GM12872 (cell line): ENCODE measurements around the gene LRP1B.

Experiments used
- TF ChIP-seq, protein P1 (sequence below): IDR thresholded peaks from 3 replicates; pipeline ENCODE4 v1.5.1; 2011; ENCODE audit warnings: low read depth, mild to moderate bottlenecking, low read length, moderate library complexity; ENCODE audit not compliant: insufficient read depth

LRP1B gene

DNA sequence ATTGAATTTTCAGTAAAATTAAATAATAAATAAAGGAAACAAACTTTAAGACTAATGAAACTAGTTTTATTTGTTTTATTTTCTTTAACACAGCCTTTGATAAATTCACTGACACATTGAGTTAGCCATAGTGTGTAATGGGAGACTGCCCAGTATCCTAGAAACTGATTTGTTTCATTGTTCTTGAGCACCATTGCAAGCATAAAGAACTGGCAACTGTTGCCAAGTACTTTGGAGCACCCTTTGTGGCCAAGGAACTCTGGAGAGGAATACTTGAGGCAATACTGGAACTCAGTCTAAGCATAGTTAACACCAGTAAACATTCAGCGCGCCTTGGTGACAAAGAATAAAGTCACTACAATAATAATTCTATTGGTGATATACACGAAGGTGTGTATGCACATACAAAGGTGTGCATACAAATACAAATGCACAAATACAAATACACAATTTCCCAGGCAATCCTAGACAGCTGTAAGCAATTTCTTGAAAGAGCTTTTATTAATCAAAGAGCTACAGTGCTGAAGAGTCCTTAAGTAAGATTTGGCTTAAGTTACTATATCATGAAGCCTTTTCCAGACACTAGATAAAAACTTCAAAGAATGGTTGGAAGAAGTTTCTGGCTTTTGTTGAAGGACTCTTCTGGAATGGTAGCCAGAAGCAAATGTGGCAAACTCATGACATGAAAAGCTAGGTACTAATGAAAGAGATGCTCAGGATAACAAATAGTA lies 1371.2 kb downstream of the LRP1B start:
- TF ChIP-seq, protein P1, sequence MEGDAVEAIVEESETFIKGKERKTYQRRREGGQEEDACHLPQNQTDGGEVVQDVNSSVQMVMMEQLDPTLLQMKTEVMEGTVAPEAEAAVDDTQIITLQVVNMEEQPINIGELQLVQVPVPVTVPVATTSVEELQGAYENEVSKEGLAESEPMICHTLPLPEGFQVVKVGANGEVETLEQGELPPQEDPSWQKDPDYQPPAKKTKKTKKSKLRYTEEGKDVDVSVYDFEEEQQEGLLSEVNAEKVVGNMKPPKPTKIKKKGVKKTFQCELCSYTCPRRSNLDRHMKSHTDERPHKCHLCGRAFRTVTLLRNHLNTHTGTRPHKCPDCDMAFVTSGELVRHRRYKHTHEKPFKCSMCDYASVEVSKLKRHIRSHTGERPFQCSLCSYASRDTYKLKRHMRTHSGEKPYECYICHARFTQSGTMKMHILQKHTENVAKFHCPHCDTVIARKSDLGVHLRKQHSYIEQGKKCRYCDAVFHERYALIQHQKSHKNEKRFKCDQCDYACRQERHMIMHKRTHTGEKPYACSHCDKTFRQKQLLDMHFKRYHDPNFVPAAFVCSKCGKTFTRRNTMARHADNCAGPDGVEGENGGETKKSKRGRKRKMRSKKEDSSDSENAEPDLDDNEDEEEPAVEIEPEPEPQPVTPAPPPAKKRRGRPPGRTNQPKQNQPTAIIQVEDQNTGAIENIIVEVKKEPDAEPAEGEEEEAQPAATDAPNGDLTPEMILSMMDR: no peak

DNA sequence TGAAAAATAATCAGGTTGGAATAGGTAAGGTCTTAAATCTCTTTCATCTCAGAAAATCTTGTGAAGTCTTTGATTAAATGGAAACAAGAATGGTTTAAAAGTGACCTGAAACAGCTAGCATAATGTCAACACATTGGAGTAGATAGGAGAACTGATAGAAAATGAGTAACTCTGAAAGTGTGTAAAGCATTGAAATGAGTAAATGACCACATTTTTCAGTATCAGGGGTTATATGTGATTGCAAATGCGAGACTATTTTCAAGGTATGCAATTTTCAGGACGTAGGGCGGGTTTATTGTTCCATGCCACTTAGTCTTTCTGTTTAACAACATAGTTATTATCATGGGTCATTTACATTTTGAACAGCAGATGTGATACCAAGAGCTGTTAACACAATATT lies 1383.2 kb downstream of the LRP1B start:
- TF ChIP-seq, protein P1: no peak

DNA sequence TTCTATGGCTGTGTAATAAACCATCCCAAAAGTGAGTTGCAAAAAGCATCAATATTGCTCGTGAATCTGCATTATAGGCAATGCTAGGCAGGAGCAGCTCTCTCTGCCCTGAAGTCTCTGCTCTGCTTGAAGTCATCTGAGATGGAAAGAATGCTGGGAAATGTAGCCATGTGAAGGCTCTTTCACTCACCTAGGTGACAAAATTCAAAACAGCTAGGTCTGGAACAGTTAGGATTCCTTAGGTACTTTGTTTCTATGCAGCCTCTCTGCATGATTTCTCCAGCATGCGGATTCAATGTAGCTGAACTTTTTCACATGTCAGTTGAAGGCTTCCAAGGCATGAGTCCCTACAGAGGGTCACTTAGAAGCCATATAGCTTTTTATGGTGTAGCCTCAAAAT lies 1383.7 kb downstream of the LRP1B start:
- TF ChIP-seq, protein P1: no peak

DNA sequence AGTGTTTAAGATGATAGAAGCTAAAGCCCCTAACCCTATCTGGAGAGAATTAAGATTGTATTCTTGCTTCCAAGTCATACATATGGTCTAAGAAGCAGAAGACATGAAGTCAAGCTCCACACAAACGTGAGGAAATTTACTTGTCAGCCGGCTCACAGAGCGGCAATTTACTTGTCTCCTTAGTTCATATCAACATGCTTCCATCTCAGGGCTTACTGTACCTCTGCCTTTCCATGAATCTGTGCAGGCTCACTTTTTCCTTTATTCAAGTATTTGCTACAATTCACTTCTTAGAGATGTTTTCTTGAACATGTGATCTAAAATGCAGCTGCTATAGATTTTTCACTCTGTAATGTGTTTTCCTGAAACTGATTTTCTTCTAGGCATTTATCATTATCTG lies 1386.4 kb downstream of the LRP1B start:
- TF ChIP-seq, protein P1: no peak

DNA sequence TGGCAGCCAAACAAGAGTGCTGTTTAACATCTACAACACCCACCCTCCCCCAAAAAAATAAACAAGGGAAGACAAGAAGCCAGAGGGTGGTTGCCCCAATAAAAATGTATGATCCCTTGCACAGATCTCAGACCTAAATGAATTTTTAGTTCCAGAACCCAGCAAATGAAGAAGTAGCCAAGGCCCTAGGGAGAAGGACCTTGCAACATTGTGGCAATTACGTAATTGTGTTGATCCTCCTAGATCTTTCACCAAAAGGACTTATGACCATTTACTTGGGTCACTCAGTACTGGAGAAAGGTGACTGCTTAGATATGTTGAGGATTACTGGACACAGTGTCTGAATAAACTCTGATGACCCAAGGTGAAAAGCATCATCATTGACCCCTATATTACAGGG lies 1393.8 kb downstream of the LRP1B start:
- TF ChIP-seq, protein P1: no peak

DNA sequence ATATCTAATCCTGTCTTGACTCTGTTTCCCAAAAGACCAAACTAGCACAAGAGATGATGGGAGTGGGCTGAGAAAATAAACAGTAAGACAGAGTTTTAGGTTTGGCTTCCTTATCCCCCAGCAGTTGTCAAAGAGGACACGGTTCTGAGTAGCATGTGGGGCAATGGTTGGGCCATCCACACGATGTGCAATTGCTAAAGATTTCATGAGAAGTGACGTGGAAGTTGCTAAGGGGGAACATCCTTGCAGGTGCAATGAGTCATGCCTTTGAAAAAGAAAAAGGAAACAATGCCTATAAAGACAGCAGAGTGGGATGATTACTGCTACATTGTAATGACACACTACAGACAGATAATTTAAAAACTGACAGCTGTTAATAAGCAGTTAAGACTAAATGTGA lies 1395.8 kb downstream of the LRP1B start:
- TF ChIP-seq, protein P1: no peak

DNA sequence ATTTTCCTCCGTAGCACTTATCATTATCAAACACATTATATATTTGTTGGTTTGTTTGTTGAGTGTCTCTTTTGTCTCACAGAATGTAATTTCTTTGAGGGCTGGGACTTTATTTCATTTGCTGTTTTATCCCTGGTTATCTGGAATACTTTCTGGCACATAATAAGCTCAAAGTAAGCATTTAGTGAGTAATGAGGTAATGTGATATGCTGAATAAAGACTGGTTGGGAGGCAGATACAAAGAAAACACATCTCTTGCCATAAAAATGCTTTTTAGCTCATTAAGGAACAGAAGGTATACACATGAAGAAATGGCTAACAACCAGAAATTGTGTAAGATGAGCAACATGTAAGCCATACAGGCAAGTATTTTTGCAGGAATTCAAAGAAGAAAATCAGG lies 1411.8 kb downstream of the LRP1B start:
- TF ChIP-seq, protein P1: no peak
